MM.1S (cell line): Measurements from ENCODE around the gene CTSC.

Experiments used
- CTCF ChIP-seq: fragments of 300-600 bp; sonication (generic); IDR thresholded peaks from 2 replicates; pipeline ENCODE4 v1.5.1; 2016; ENCODE audit warnings: antibody characterized with exemption, low read length, mixed read lengths
- EZH2 ChIP-seq: fragments of 300-600 bp; sonication (generic); optimal IDR thresholded peaks from 2 replicates; pipeline ENCODE3; 2017; ENCODE audit warnings: low read depth, mild to moderate bottlenecking, antibody characterized with exemption, low read length, mixed read lengths
- EZH2phosphoT487 ChIP-seq: fragments of 300-600 bp; sonication (generic); IDR thresholded peaks from 2 replicates; pipeline ENCODE4 v1.6.1; 2018; ENCODE audit warnings: antibody characterized with exemption, low read length

DNA sequence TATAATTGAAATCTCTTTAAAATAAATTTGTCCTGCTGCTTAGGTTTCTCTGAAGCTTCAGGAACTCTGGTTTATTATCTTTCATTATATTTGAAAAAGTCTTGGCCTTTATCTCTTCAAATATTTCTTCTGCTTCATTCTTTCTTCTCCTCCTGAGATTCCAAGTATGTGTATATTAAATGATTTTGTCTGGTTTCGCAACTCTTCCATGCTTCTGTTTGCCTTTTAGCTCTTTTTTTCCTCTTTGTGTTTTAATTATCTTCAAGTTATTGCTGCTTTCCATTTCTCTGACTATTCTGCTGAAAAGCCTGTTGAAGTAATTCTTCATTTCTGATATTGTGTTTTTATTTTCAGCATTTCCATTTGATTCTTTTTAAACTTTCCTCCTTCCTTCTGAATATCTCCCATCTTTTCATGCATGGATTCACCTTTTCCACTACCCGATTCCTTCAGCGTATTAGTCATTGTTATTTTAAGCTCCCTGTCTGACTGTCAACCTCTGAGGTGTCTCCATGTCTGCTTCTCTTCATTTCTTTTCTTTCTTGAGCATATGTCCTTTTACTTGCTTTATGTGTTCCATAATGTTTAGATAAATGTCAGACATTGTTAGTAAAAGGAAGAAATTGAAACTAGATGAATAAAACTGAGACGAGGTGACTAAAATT, 46.6 kb upstream of the CTSC start:
- no peak for TF ChIP-seq CTCF
- TF ChIP-seq EZH2phosphoT487 = no peak
- TF ChIP-seq EZH2 = no peak
